Activated naive CD8-positive, alpha-beta T cell treated with anti-CD3 and anti-CD28 coated beads, Interleukin-2, amount 50 U/mL, for 24 hours (primary cell): ENCODE measurements around the gene IL1RAPL1.
"Not testable (repeated sequence)": the region's sequence is repeated elsewhere in the genome, so short reads cannot be mapped to it uniquely, and the experiment has no call there.

Source experiments
- ATAC-seq: fragments of 150-1000 bp; cut with Tn5 transposase; one replicate; pipeline ENCODE4 v1.10.0; 2021
- DNase-seq: peaks from one replicate; pipeline ENCODE4 v3.0.0; 2021
- H3K27ac Mint-ChIP-seq: one replicate; pipeline ENCODE4 v1.8.0; 2021; ENCODE audit warnings: mild to moderate bottlenecking, mixed read lengths
- H3K27me3 Mint-ChIP-seq: one replicate; pipeline ENCODE4 v1.8.0; 2021; ENCODE audit warnings: mixed read lengths
- H3K36me3 Mint-ChIP-seq: one replicate; pipeline ENCODE4 v1.8.0; 2021; ENCODE audit warnings: low read depth, mixed read lengths
- H3K4me1 Mint-ChIP-seq: one replicate; pipeline ENCODE4 v1.8.0; 2021; ENCODE audit warnings: mixed read lengths
- H3K4me3 Mint-ChIP-seq: one replicate; pipeline ENCODE4 v1.8.0; 2021; ENCODE audit warnings: mild to moderate bottlenecking, moderate library complexity, mixed read lengths
- H3K9me3 Mint-ChIP-seq: one replicate; pipeline ENCODE4 v1.8.0; 2021; ENCODE audit warnings: mixed read lengths

IL1RAPL1 gene

DNA sequence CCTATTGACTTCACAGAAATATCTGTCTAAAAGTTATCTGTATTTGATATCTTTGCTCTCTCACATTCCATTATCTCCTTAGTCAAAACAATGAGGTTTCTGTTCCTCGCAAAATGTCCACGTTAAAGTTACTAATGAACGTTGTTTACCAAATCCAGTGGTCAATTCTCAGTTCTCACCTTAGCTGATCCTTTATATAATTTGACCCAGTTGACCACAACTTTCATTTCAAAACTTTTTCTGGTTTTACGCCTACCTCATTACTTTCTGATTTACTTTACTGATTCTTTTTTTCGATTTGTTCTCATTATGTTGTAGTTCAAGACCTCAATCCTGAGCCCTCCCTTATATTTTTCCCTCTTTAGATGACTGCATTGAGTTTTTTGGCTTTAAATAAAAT lies 186.6 kb downstream of the IL1RAPL1 start:
- no peaks in the 10 kb centered on the region for H3K36me3 Mint-ChIP-seq
- no peak overlapping the region for H3K27ac Mint-ChIP-seq
- H3K9me3 Mint-ChIP-seq = no peaks in the 10 kb centered on the region
- no peaks in the 10 kb centered on the region for H3K4me1 Mint-ChIP-seq
- no peak overlapping the region for H3K4me3 Mint-ChIP-seq
- no peak for ATAC-seq
- DNase-seq = no peak
- H3K27me3 Mint-ChIP-seq = no peaks in the 10 kb centered on the region

DNA sequence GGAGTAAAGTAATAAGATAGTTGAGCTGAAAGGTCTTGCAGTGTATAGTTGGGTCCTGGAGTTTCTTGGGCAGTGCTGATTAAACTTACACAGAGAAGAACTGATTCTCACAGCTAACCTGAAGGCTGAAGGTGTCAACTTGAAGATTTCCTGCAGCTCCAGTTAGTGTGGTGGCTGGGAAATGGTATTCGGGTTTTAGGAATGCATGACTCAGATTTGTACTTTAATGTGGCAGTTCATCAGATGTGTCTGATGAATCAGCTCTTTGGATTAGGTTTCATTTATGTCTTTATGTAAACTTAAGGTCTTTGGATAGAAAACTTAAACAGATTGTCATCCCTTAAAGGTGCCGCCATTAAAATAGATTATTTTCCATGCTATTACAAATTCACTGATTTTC lies 200.0 kb downstream of the IL1RAPL1 start:
- H3K4me1 Mint-ChIP-seq = no peaks in the 10 kb centered on the region
- no peaks in the 10 kb centered on the region for H3K36me3 Mint-ChIP-seq
- H3K27ac Mint-ChIP-seq = no peak overlapping the region
- ATAC-seq = no peak
- H3K9me3 Mint-ChIP-seq = no peaks in the 10 kb centered on the region
- H3K4me3 Mint-ChIP-seq = no peak overlapping the region
- no peak for DNase-seq
- no peaks in the 10 kb centered on the region for H3K27me3 Mint-ChIP-seq

DNA sequence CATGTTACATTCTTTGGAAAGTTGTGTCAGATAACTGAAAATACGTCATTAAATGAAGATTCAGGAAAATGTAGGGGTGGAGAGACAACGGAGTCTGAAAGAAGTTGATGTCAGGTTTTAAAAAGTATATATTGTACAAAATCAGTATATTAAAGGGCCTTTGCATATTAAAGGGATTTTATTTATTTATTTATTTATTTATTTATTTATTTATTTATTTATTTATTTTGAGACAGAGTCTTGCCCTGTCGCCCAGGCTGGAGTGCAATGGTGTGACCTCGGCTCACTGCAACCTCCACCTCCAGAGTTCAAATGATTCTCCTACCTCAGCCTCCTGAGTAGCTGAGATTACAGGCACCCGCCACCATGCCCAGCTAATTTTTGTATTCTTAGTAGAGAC lies 213.4 kb downstream of the IL1RAPL1 start:
- not testable (repeated sequence) for H3K4me1 Mint-ChIP-seq, H3K27ac Mint-ChIP-seq, ATAC-seq, DNase-seq, H3K36me3 Mint-ChIP-seq, H3K9me3 Mint-ChIP-seq, H3K4me3 Mint-ChIP-seq, H3K27me3 Mint-ChIP-seq

DNA sequence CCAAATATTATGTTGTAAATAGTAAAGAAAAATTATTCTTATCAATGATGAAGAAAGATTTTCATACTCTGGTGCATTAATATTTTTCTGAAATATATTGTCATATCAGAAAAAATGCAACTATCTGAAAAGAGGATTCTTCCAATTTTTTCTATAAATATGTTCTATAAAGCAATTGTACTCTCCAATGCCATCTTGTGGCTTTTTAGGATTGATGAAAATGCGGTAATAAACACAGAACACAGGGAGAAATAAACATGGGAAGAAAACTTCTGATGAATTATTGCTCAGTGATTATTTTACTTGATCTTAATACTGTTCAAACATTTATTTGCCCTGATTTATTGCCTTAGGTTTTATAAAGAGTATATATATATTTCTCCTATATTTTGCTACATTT lies 215.4 kb downstream of the IL1RAPL1 start:
- ATAC-seq = no peak
- Mint-ChIP-seq H3K4me1 (no peaks in the 10 kb centered on the region), H3K27me3 (no peaks in the 10 kb centered on the region), H3K9me3 (peaks cover 8% of the 10 kb centered on the region), H3K36me3 (no peaks in the 10 kb centered on the region), H3K4me3 (no peak overlapping the region), H3K27ac (no peak overlapping the region)
- no peak for DNase-seq

DNA sequence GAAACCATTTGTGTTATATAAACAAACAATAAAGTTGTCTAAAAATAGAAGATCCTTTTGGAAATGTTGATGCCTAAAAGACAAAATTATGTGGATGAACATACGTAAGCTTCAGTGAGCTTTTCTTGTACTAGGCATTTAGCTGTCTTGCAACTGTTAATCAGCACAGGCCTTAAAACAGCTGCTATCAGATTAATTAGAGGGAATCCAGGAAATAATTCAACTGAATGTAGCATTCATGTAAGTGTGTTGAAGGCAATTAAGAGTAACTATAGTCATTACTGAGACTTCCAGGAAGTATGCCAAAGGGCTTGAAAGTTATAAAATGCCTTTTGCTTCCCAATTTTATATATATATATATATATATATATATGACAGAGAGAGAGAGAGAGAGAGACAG lies 248.7 kb downstream of the IL1RAPL1 start:
- Mint-ChIP-seq H3K36me3 (no peaks in the 10 kb centered on the region), H3K27ac (no peak overlapping the region), H3K4me3 (no peak overlapping the region), H3K4me1 (no peaks in the 10 kb centered on the region), H3K9me3 (no peaks in the 10 kb centered on the region), H3K27me3 (no peaks in the 10 kb centered on the region)
- DNase-seq (no peak), ATAC-seq (no peak)

DNA sequence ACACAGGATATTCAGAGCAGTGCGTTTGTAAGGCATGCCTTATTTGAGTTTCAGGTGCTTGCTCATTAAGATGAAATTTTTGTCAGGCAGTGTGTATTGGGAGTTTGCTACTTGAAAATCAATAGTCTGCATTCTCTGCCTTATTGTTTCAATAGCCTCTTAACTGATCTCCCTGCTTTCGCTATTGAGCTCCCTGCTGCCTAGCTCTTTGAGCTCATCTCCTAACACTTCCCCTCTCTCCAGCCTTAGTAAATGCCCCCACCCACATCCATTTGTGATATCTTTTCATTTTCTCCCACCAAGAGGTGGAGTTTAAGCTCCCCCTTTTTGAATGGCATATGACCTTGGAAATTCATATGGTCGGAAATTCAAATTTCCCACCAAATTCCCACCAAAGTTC lies 256.6 kb downstream of the IL1RAPL1 start:
- H3K9me3 Mint-ChIP-seq = peaks cover 4% of the 10 kb centered on the region
- no peak overlapping the region for H3K4me3 Mint-ChIP-seq
- H3K4me1 Mint-ChIP-seq = no peaks in the 10 kb centered on the region
- no peaks in the 10 kb centered on the region for H3K27me3 Mint-ChIP-seq
- DNase-seq (no peak), ATAC-seq (no peak)
- H3K27ac Mint-ChIP-seq = no peak overlapping the region
- no peaks in the 10 kb centered on the region for H3K36me3 Mint-ChIP-seq

DNA sequence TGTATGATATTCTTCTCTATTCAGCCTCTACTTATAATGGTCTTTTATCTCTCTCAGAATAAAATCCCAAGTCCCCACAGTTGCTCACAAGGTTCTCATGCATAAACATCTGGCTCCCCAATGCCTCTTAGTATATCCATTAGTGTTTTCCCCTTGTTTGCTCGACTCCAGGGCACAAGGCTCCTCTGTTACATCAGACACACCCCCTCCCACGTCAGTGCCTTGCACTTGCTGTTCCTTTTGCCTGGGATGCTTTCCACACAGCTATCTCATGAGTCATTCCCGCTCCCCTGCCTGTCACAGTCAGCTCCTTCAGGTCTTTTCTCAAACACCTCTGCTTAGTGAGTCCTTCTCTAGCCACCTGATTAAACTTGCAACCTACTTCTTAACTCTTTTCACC lies 260.2 kb downstream of the IL1RAPL1 start:
- no peaks in the 10 kb centered on the region for H3K4me1 Mint-ChIP-seq
- no peak overlapping the region for H3K27ac Mint-ChIP-seq
- H3K4me3 Mint-ChIP-seq = no peak overlapping the region
- no peaks in the 10 kb centered on the region for H3K36me3 Mint-ChIP-seq
- ATAC-seq (no peak), DNase-seq (no peak)
- H3K9me3 Mint-ChIP-seq = peaks cover 4% of the 10 kb centered on the region
- no peaks in the 10 kb centered on the region for H3K27me3 Mint-ChIP-seq

DNA sequence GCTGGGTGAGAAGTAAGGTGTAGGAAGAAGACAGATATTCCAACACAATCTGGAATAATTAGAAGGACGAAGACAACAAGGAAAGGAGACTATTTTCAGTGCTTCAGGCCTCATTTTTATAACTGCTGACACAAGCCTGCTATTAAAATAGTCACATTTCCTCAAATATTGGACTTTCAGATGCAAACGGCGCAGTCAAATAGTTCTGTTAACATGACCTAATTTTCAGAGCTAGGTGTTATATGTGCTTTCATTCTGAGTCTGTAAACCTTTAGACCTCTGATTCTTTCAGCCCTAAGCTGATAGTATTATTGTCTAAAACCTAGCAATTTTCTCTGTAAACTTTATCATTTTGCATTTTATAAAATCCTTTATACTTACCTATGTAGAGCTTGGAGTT lies 261.5 kb downstream of the IL1RAPL1 start:
- Mint-ChIP-seq H3K27ac (no peak overlapping the region), H3K36me3 (no peaks in the 10 kb centered on the region), H3K4me1 (no peaks in the 10 kb centered on the region), H3K4me3 (no peak overlapping the region), H3K27me3 (no peaks in the 10 kb centered on the region), H3K9me3 (peaks cover 4% of the 10 kb centered on the region)
- ATAC-seq = no peak
- DNase-seq = no peak

DNA sequence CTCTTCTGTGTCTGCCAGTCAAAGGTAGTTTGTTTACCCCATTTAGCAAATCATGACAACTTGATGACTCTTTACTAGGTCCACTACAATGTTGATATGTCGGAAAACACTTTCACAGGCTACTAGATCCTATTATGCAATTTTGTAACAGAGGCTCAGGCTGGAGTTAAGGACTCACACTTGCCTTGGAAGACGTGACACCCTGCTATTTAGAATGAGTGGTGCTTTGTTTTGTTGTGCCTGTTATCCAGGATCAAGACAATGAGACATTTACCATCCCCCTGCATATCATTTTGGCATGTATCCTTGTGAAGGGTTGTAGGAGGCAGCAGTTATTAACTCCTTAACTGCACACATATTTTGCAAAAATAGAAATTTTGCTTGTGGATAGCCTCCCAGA lies 263.7 kb downstream of the IL1RAPL1 start:
- Mint-ChIP-seq H3K4me3 (no peak overlapping the region), H3K4me1 (no peaks in the 10 kb centered on the region), H3K27me3 (no peaks in the 10 kb centered on the region), H3K9me3 (peaks cover 11% of the 10 kb centered on the region), H3K27ac (no peak overlapping the region), H3K36me3 (no peaks in the 10 kb centered on the region)
- ATAC-seq = no peak
- DNase-seq = no peak

DNA sequence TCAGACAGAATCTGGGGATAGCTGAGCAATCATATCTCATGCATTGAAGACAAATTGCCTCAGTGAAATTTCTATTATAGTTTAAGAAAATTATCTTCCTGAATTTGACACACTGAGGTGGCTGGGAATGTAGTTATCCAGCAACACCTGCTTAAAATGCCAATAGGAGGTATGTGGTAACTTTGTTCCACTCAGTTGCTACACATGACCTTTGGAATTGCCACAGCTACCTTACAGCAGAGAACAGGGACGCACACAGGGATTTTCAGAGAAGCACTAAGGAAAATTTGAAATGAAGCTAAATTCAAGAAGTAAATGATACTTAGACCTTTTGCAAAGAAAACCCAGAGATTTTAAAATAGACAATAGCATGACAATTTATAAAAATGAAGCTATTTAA lies 264.6 kb downstream of the IL1RAPL1 start:
- Mint-ChIP-seq H3K27me3 (no peaks in the 10 kb centered on the region), H3K9me3 (peaks cover 11% of the 10 kb centered on the region)
- ATAC-seq = no peak

DNA sequence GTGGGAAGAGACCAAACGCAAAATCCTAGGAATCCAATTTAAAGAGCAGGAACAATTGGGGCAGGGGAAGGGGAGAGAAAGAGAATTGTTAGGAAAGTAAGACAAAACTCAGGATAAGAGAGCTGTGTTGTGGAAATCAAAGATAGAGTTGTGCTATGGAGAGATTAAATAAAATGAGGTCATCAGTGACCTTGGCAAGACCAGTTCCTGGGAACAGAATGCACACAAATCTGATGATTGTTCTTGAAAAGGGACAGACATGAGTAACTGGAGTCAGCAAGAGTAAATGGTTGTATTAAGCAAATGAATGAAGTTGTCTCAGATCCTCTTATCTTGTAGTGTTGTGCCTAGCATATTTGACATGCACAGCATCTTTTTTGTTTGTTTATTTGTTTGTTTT lies 267.4 kb downstream of the IL1RAPL1 start:
- Mint-ChIP-seq H3K4me1 (no peaks in the 10 kb centered on the region), H3K27ac (no peak overlapping the region), H3K27me3 (no peaks in the 10 kb centered on the region), H3K36me3 (no peaks in the 10 kb centered on the region), H3K4me3 (no peak overlapping the region), H3K9me3 (peaks cover 7% of the 10 kb centered on the region)
- ATAC-seq (no peak), DNase-seq (no peak)

More for the DNA sequence above, 264.6 kb downstream of the IL1RAPL1 start:
- no peak overlapping the region for H3K27ac Mint-ChIP-seq
- no peaks in the 10 kb centered on the region for H3K36me3 Mint-ChIP-seq
- no peak overlapping the region for H3K4me3 Mint-ChIP-seq
- no peak for DNase-seq
- no peaks in the 10 kb centered on the region for H3K4me1 Mint-ChIP-seq

DNA sequence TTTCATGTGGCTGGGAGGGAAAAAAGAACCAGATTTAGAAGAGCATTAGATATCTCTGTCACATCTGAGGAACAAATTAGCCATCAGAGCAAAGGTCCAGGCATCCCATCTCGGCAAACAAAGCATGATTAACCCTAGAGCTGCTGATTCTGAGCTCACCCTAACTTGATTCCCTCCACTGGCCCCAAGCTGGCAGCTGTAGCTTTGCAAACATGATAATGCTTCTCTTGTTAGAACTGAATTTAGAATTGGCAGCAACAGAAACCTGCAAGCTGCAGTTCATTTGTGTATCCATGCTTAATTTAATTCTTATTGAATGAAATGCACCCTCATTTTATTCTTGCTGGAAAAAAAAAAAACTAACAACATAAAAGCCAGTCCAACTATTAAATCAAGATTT lies 289.2 kb downstream of the IL1RAPL1 start:
- no peaks in the 10 kb centered on the region for H3K4me1 Mint-ChIP-seq
- H3K27me3 Mint-ChIP-seq = no peaks in the 10 kb centered on the region
- ATAC-seq (no peak), DNase-seq (no peak)
- H3K27ac Mint-ChIP-seq = no peak overlapping the region
- H3K36me3 Mint-ChIP-seq = no peaks in the 10 kb centered on the region
- no peaks in the 10 kb centered on the region for H3K9me3 Mint-ChIP-seq
- no peak overlapping the region for H3K4me3 Mint-ChIP-seq

DNA sequence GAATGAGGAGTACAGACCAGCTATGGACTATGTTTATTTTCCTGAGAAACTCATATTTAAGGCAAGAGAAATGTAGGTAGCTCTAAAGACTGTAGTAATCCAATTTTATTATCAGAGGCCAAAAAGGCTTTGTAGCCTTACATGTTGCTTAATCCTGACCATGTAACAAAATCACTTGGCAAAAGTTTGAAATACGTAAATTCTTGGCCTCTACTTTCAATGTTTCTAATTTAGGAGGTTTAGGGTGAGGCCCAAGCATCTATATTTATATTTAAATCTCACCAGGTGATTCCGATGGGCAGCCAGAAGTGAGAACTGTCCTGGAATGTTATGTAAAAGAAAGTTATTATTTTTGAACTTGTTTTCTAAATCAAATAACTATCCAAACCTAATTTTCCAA lies 289.7 kb downstream of the IL1RAPL1 start:
- no peaks in the 10 kb centered on the region for H3K9me3 Mint-ChIP-seq
- DNase-seq (no peak), ATAC-seq (no peak)
- no peaks in the 10 kb centered on the region for H3K4me1 Mint-ChIP-seq
- H3K27ac Mint-ChIP-seq = no peak overlapping the region
- no peaks in the 10 kb centered on the region for H3K36me3 Mint-ChIP-seq
- H3K4me3 Mint-ChIP-seq = no peak overlapping the region
- no peaks in the 10 kb centered on the region for H3K27me3 Mint-ChIP-seq

DNA sequence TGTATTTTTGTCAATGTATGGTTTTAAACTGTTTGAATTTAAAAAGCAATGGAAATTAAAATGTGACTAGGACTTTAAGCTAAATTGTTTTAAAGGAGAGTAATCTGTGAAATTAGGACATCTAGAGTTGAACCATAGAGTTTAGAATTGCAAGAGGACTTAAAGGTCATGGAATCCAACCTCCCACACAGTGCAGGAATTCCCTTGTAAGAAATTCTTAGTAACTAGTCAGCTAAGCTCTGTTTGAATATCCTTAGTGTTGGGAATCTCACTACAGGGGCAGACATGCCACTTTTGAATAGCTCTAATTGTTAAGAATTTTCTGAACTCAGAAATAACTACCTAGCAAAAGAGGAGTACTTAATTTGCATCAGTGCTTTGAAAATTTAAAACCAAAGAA lies 292.9 kb downstream of the IL1RAPL1 start:
- DNase-seq (no peak), ATAC-seq (no peak)
- Mint-ChIP-seq H3K9me3 (no peaks in the 10 kb centered on the region), H3K4me1 (no peaks in the 10 kb centered on the region), H3K27me3 (no peaks in the 10 kb centered on the region), H3K4me3 (no peak overlapping the region), H3K36me3 (no peaks in the 10 kb centered on the region), H3K27ac (no peak overlapping the region)

DNA sequence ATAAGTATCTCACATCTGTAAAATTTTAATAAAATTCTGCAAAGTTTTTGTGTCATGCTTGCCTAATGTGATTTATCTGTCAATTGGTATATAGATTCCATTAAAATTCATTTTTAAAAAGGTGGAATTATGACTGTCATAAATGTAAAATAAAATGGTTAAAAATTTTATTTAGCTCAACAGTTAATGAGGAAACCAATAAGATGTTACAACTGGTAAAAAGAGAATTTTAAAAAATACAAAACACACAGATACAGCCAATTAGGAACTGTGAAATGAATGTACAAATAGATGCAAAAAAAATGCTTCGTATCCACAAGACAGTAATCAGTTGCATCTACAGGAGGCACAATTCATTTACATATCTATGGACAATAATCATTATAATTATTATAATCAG lies 297.6 kb downstream of the IL1RAPL1 start:
- DNase-seq (no peak), ATAC-seq (no peak)
- no peak overlapping the region for H3K27ac Mint-ChIP-seq
- no peaks in the 10 kb centered on the region for H3K9me3 Mint-ChIP-seq
- H3K36me3 Mint-ChIP-seq = no peaks in the 10 kb centered on the region
- no peaks in the 10 kb centered on the region for H3K27me3 Mint-ChIP-seq
- no peaks in the 10 kb centered on the region for H3K4me1 Mint-ChIP-seq
- no peak overlapping the region for H3K4me3 Mint-ChIP-seq

DNA sequence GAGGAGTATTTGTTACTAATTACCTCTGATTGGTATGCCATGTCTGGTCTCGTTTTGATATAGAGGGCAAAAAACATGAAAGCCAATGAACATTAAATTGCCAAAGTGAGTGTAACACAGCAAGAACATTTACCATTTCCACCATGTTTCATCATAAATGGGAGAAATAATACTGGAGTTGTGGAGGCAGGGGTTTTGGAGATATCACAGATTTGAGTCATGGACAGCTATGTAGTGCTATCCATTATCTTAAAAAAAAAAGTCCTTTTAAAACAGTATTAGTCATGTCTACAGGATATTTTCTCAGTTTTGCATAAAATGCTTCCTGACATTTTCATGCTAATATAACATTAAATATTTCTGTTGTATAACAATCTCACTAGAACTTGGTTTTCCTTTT lies 301.2 kb downstream of the IL1RAPL1 start:
- no peak for DNase-seq
- no peak for ATAC-seq

More for the DNA sequence above, 301.2 kb downstream of the IL1RAPL1 start:
- Mint-ChIP-seq H3K27me3 (no peaks in the 10 kb centered on the region), H3K4me1 (no peaks in the 10 kb centered on the region), H3K27ac (no peak overlapping the region), H3K36me3 (no peaks in the 10 kb centered on the region), H3K4me3 (no peak overlapping the region), H3K9me3 (no peaks in the 10 kb centered on the region)
